Neutrophil (primary cell): Measurements from ENCODE around the gene ASIC2.

Source experiments
- H3K27ac ChIP-seq: fragments of 200-600 bp; sonication (generic); 2 replicates; pipeline ENCODE4 v1.5.1; 2016; ENCODE audit warnings: mild to moderate bottlenecking, moderate library complexity
- H3K27me3 ChIP-seq: fragments of 200-600 bp; sonication (generic); 2 replicates; pipeline ENCODE4 v1.6.0; 2016; ENCODE audit warnings: mild to moderate bottlenecking
- H3K36me3 ChIP-seq: fragments of 200-600 bp; sonication (generic); 2 replicates; pipeline ENCODE4 v1.5.1; 2017
- H3K4me1 ChIP-seq, 2 experiments: fragments of 200-600 bp in 1 of 2; sonication (generic) in 1 of 2; 1 replicate in 1 of 2; 2 replicates in 1 of 2; pipeline versions ENCODE4 v1.5.1 to v1.6.1; 2013 to 2016; ENCODE audit warnings: low read depth in 1 of 2, low read length in 1 of 2, mild to moderate bottlenecking in 1 of 2, moderate library complexity in 1 of 2; ENCODE audit not compliant: control insufficient read depth in 1 of 2, insufficient read depth in 1 of 2
- H3K4me3 ChIP-seq, 2 experiments: fragments of 200-600 bp in 1 of 2; sonication (generic) in 1 of 2; 1 replicate in 1 of 2; 2 replicates in 1 of 2; pipeline ENCODE4 v1.5.1; 2013 to 2016; ENCODE audit warnings: low read depth in 1 of 2, low read length in 1 of 2, mild to moderate bottlenecking in 1 of 2, moderate library complexity in 1 of 2
- H3K9me3 ChIP-seq: fragments of 200-600 bp; sonication (generic); 2 replicates; pipeline ENCODE4 v1.5.1; 2016
- CTCF ChIP-seq: fragments of 200-600 bp; sonication (generic); IDR thresholded peaks from 2 replicates; pipeline ENCODE4 v1.5.1; 2016; ENCODE audit warnings: antibody characterized with exemption

The ASIC2 gene

GRCh38 chr17:33112763-33113162, 180.3 kb downstream of the ASIC2 start:
- H3K27ac ChIP-seq: no peak overlapping the region
- no peaks in the 10 kb centered on the region for H3K36me3 ChIP-seq
- H3K27me3 ChIP-seq: no peaks in the 10 kb centered on the region
- no peaks in the 10 kb centered on the region for H3K9me3 ChIP-seq
- no peak overlapping the region for H3K4me3 ChIP-seq
- no peak for TF ChIP-seq CTCF
- no peaks in the 10 kb centered on the region for H3K4me1 ChIP-seq

GRCh38 chr17:33109336-33110072, 183.6 kb downstream of the ASIC2 start:
- no peaks in the 10 kb centered on the region for H3K9me3 ChIP-seq
- H3K4me3 ChIP-seq: no peak overlapping the region
- no peak overlapping the region for H3K27ac ChIP-seq
- H3K4me1 ChIP-seq: no peaks in the 10 kb centered on the region
- no peak for TF ChIP-seq CTCF
- no peaks in the 10 kb centered on the region for H3K27me3 ChIP-seq
- H3K36me3 ChIP-seq: no peaks in the 10 kb centered on the region

GRCh38 chr17:33106525-33107165, 186.4 kb downstream of the ASIC2 start:
- H3K27ac ChIP-seq: no peak overlapping the region
- no peaks in the 10 kb centered on the region for H3K4me1 ChIP-seq
- no peaks in the 10 kb centered on the region for H3K36me3 ChIP-seq
- no peaks in the 10 kb centered on the region for H3K9me3 ChIP-seq
- no peak overlapping the region for H3K4me3 ChIP-seq
- no peak for TF ChIP-seq CTCF
- H3K27me3 ChIP-seq: no peaks in the 10 kb centered on the region

DNA sequence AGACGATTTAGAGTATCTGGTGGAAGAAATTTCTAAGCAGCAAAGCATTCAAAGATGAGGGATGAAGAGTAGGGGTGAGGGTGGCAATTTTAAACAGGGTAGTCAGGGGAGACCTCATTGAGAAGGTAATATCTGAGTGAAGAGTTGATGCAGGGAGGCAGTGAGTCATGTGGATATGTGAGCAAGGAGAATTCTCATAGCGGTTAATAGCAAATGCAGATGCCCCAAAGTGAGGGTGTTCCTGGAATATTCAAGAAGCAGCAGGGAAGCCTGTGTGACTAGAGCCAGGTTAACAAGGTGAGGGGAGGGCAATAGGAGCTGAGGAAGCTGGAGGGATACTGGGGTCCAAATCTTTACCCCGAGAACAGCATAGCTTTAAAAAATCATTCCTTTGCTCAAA, 187.2 kb downstream of the ASIC2 start:
- no peaks in the 10 kb centered on the region for H3K4me1 ChIP-seq
- no peak overlapping the region for H3K27ac ChIP-seq
- H3K9me3 ChIP-seq: no peaks in the 10 kb centered on the region
- H3K27me3 ChIP-seq: no peaks in the 10 kb centered on the region
- H3K4me3 ChIP-seq: no peak overlapping the region
- no peaks in the 10 kb centered on the region for H3K36me3 ChIP-seq
- no peak for TF ChIP-seq CTCF

DNA sequence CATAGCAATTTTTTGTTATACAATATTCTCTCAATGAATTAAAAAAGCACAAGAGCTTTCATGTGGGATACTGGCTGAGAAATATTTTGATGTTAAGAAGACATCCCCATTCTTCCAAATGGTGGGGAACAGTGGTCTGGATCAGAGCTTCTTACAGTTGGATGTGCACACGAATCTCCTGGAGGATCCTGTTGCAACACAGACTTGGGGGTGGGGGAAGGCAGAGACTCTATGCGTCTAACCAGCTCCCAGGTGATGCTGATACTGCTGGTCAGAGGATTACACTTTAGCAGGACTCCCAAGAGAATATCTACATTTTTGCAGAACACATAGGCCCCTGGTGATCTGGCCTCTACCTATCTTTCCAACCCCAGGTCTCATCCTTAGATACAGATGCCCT, 193.2 kb downstream of the ASIC2 start:
- Histone ChIP-seq H3K27ac (no peak overlapping the region), H3K9me3 (no peaks in the 10 kb centered on the region), H3K4me3 (no peak overlapping the region), H3K36me3 (no peaks in the 10 kb centered on the region), H3K27me3 (no peaks in the 10 kb centered on the region), H3K4me1 (no peaks in the 10 kb centered on the region)
- TF ChIP-seq CTCF: no peak
